ENCODE measurements around the gene PIGB. TPM values are rescaled to one million over a fixed set of nuclear protein-coding genes. Genes with fewer than 3 reads are reported as not detected.

Gene PIGB
- total and polyA plus RNA-seq, 2 of the 13 experiments (the other 11 are each of a cell fraction or from before 2014, with no cell fraction given), result 14.5 to 19.1 TPM

DNA sequence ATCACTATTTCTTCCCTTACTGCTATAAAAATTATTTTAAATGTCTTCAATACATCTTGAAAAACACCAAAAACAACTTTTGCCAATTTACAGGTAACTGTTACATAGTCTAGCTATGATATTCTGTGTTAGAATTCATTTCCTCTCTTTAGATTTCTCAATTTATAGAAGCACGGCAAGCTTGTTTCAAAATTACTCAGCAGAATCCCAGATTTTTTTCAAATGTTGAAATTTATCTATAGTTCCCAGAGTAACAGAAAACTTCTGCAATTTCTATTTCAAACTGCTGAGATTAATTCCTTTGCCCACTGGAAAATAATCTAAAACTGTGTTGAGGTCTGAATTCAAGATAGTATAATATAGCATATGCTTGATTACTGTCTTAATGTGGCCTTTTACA lies 48.0 kb downstream of the PIGB start:
- no peak overlapping the region for H3K9ac ChIP-seq (ENCODE audit: insufficient read depth, low read depth, low read length)
- FAIRE-seq (no peak), ATAC-seq (no peak), DNase-seq (ENCODE audit: low spot score) (no peak)
- TF ChIP-seq ZNF468 (CRISPR knock-in tag; IDR thresholded peaks at IDR 0.05) (no peak), CREM (IDR thresholded peaks at IDR 0.05) (no peak), CREM (CRISPR knock-in tag; IDR thresholded peaks at IDR 0.05) (no peak), ZKSCAN5 (CRISPR knock-in tag; IDR thresholded peaks at IDR 0.05) (no peak), SOX13 (IDR thresholded peaks at IDR 0.05) (no peak), SOX13 (CRISPR knock-in tag; conservative IDR thresholded peaks at IDR 0.05 in 1 of 2, IDR thresholded peaks at IDR 0.05 in 1 of 2) (no peak), ZNF792 (CRISPR knock-in tag; IDR thresholded peaks at IDR 0.05) (no peak), TEAD3 (CRISPR knock-in tag; optimal IDR thresholded peaks at IDR 0.05; ENCODE audit: borderline replicate concordance) (no peak)
- TF ChIP-seq, protein P1, sequence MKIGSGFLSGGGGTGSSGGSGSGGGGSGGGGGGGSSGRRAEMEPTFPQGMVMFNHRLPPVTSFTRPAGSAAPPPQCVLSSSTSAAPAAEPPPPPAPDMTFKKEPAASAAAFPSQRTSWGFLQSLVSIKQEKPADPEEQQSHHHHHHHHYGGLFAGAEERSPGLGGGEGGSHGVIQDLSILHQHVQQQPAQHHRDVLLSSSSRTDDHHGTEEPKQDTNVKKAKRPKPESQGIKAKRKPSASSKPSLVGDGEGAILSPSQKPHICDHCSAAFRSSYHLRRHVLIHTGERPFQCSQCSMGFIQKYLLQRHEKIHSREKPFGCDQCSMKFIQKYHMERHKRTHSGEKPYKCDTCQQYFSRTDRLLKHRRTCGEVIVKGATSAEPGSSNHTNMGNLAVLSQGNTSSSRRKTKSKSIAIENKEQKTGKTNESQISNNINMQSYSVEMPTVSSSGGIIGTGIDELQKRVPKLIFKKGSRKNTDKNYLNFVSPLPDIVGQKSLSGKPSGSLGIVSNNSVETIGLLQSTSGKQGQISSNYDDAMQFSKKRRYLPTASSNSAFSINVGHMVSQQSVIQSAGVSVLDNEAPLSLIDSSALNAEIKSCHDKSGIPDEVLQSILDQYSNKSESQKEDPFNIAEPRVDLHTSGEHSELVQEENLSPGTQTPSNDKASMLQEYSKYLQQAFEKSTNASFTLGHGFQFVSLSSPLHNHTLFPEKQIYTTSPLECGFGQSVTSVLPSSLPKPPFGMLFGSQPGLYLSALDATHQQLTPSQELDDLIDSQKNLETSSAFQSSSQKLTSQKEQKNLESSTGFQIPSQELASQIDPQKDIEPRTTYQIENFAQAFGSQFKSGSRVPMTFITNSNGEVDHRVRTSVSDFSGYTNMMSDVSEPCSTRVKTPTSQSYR (CRISPR knock-in tag; IDR thresholded peaks at IDR 0.05; ENCODE audit: borderline replicate concordance), result no peak
- H3K36me3 ChIP-seq (replicated peaks in 1 of 2; ENCODE audit: control insufficient read depth in 1 of 2, insufficient read depth in 2 of 2, low read length in 2 of 2), result peaks cover 0 to 3% of the 10 kb centered on the region in 2 experiments; a peak in 3 of 5 replicates
- no peak overlapping the region for H3K4me2 ChIP-seq (ENCODE audit: low read depth, low read length)
- ChIA-PET CTCF (ENCODE audit: low intra/inter-chr PET ratio, low total read pairs) (no interaction called here), POLR2A (no interaction called here)
- no peak overlapping the region for H2AFZ ChIP-seq (ENCODE audit: low read length)
- WGBS (ENCODE audit: low lambda C conversion rate), result 91% methylated on average over 1 of the region's 1 CpG
- BruUV-seq (replicated peaks), result no TSS peak
- in situ Hi-C loops (cut with HindIII; ENCODE audit: extremely low pct_ligation_motif_present, low pct_unique_long_range_greater_than_20kb), result no loop called here
- no peak overlapping the region for H3K27ac ChIP-seq (ENCODE audit: extremely low read length, insufficient read depth, low read length)
- H3K79me2 ChIP-seq (ENCODE audit: insufficient read depth, low read length), result no peaks in the 10 kb centered on the region
- H3K4me1 ChIP-seq (ENCODE audit: insufficient read depth, low read length), result peaks cover 7% of the 10 kb centered on the region
- no peaks in the 10 kb centered on the region for H4K20me1 ChIP-seq (ENCODE audit: insufficient read depth, low read length)
- intact Hi-C loops (cut with micrococcal nuclease; ENCODE audit: unreplicated experiment), result no loop called here
- H3K9me3 ChIP-seq (ENCODE audit: low read length), result no peaks in the 10 kb centered on the region
- no peaks in the 10 kb centered on the region for H3K27me3 ChIP-seq (ENCODE audit: control insufficient read depth in 1 of 2, insufficient read depth in 2 of 2, low read length in 2 of 2)
- H3K4me3 ChIP-seq (replicated peaks in 1 of 3; ENCODE audit: insufficient read depth in 1 of 3, low read depth in 2 of 3, low read length in 3 of 3), result no peak overlapping the region

All from HepG2 (cell line).